HG02852 (cell line): Measurements from ENCODE around the gene COX19.
"Not testable (repeated sequence)": the region's sequence is repeated elsewhere in the genome, so short reads cannot be mapped to it uniquely, and the experiment has no call there.

Experiments
- ATAC-seq: cut with Tn5 transposase; IDR thresholded peaks from one replicate; pipeline ENCODE4 v1.9.1; 2021; ENCODE audit warnings: mild to moderate bottlenecking, moderate library complexity; ENCODE audit not compliant: unreplicated experiment

Gene COX19

DNA sequence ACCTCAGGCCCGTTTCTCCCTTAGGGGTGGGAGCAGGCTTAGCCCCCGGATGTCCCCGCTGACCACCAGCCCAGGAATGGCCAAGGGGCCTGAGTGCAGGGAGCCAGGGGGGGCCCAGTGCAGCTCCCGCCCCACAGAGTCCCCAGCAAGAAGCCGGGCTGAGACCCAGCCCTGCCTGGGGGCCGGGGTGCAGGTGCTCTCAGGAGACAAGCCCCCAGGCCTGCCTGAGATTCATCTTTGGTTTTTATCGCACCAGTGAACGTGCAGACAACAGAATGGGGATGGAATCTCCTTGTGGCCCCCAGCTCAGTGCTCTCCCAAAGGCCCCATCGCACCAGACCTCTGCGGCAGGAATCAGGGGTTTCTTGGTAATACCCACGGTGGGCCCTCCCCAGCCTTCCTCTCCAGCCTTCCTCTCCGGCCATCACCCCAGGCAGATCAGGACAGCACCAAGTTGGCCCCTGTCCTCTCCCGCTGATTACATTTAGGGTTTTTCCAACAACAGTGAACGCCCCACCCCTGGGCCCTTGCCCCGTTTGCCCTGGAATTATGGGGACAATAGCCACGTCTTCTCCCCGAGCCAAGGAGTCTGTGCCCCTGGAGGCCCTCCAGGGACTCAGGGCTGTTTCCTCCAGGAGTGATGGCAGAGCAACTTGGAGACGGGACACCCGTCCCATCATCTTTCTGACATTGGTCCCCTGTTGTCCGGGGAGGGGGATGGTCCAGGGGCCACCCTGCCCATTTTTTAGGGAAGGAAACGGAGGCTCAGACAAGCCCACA is 43.3 kb downstream of the COX19 start:
- no peak for ATAC-seq

- no peak for ATAC-seq
These were observed 44.2 kb downstream of the COX19 start for GRCh38 chr7:930975-931758.

DNA sequence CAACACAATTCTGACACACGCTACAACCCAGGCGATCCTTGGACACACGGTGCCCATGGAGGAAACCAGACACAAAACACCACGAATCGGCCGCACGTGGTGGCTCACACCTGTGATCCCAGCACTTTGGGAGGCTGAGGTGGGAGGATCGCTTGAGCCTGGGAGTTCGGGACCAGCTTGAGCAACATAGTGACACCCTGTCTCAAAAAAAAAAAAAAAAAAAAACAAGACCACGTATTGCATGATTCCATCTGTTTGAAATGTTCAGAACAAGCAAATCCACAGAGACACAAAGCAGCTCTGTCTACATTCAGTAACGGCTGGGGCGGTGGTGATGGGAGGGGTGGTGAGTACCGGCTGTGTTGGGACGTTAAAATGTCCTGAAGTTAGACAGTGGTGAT is 46.0 kb downstream of the COX19 start:
- ATAC-seq: no peak

DNA sequence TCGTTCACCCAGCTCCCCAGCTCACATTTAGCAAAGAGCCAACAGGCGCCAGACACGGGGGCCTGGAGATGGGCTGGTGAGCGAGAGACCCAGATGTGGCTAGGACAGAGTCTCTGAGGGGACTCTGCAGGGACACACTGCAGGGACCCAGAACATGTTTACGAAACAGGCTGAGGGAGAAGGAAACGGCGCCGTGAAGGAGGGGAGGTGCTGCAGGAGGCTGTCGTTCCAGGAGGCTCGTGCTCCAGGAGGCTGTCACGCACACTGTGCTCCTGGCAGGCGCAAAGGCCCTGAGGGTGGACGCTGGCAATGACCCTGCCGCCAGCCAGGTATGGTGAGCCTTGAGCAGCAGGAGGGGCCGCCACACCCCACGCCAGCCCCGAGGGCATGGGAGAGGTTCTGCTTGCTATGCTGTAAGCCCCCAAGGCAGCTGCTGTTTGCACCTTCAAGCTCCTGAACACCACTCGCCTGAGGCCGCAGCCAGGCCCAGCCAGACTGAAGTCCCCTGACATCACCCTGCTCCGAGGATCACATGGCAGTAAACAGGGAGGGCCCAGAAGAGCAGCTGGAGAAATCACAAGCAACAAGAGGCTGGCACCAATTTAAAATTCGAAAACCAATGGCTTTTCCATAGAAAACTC is 48.2 kb downstream of the COX19 start:
- ATAC-seq: no peak

DNA sequence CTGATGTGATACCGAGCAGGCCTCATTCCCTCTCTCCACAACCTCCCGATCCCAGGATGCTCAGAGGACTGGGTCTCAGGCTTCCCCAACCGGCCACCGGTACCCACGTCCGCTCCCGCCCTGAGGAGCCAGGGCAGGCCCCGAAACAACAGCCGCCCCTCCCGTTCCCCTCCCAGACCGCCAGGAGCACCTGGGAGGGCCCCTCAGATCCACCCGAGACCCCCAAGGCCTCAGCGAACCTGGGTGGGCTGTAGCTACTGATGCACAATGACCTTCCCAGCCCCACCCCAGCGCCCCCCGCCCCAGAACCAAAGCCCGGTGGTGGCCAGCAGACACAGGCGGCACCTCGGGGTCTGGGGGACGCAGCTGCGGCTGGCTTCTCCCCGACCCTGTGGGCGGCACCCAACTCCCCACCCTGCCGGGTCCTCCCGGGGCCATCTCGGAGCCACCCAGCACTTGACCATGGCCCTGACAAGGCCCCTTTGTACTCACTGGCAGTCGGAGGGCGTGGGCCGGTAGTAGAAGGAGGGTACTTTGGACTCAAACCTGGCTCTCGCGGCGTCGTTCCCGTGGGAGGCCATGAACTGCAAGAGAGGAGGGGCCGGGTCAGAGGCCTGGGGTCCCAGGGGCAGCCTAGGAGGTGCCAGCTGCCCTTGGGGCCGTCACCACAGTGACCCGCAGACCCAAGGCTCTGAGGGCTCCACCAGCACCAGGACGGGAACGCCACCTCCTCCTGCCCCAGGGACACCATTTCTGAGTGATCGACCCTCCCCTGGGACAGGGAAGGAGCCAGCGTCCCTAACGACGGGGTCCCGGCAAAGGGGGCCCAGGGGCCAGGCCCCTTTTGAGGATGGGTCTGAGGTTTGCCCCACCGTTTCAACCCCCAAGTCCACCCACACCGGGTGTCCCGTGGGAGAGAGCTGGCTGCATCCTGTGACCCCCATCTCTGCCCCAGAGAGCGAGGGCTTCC is 49.0 kb downstream of the COX19 start:
- ATAC-seq: no peak

GRCh38 chr7:925601-926000 is 49.7 kb downstream of the COX19 start:
- no peak for ATAC-seq

DNA sequence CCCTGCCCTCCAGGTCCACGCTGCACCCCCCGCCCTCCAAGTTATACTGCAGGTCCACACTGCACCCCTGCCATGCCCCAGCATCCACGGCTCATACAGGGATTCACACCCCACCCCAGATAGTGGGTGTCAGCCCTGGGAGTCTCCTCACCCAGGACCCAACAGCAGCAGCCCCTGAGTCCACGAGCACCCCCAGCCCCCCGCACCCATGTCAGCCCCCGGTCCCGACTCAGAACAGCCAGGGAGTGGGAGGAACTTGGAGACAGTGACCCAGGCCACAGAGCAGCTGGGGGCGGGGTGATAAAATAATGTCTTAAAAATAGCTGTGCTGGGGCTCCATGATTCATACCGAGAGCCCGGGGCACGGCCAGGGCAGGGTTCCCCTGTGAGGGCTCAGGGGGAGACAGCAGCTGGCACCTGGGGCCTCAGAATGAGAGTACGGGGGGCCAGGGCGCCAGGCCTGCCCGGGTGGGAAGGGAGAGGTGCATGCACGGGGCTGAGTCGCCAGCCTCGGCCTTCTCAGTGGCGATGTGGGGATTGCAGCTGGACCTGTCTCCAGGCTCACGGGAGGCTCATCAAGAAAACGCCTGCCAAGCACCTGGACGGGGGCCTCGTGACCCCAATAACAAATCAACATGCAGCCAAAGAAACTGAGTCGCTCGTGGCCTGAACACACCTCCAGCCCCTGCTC is 50.7 kb downstream of the COX19 start:
- peak; percentile 44 for ATAC-seq

- not testable (repeated sequence) for ATAC-seq
These were observed 51.3 kb downstream of the COX19 start for GRCh38 chr7:924042-924441.

DNA sequence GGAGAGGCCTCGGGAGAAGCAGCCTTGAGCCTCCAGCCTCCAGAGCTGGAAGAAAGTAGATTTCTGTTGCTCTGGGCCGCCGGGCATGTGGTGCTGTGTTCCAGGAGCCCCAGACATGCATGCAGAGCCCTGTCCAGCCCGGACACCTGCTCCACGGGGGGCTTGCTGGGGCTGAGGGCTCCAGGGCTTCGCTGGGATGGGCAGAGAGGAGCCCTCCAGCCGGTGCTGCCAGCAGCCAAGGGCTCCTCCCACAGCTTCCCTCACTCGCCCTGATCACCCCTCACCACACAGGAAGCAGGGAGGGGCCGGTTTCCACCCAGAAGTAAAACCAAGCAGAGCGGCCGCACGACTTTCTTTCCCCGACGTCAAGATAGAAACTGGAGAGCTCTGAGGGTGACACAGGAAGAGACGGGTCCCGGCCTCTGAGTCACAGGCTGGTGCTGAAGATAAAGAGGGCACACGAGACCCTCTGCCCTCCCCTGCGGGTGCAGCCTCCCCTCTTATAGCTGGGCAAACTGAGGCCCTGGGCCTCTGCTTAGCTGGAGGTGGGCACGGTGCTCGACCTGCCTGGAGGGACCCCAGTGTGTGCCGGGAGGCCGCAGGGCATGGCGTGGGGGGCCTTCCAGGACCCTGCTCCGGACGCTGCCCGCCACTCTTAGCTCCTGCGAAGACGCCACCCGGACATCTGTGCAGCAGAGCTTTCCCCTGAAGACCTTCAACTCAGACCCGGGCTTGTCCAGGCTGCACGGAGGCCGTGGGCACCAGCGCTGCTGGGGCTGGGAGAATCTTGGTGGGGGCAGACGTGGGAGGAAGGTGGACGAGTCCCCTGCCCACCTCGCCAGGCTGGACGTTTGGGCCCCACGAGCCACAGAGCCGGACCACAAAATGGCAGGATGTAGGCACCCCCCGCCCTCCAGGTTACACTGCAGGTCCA is 52.0 kb downstream of the COX19 start:
- peak; percentile 81 for ATAC-seq

- ATAC-seq: peak; percentile 3
These were observed 52.8 kb downstream of the COX19 start for GRCh38 chr7:922334-923107.

GRCh38 chr7:921581-922333 is 53.6 kb downstream of the COX19 start:
- no peak for ATAC-seq

DNA sequence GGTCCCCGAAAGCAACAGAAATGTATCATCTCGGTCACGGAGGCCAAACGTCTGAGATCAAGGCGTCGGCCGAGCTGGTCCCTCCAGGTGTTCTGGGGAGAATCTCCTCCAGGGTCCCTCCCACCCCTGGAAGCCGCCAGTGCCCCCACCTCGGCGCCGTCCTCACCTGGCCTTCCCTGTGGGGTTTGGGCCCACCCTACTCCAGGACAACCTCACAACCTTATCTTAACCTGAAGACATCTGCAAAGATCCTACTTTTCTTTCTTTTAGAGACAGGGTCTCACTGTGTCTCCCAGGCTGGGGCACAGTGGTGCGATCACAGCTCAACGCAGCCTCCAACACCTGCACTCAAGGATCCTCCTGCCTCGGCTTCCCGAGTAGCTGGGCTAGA is 54.3 kb downstream of the COX19 start:
- ATAC-seq: no peak

GRCh38 chr7:920351-921070 is 54.8 kb downstream of the COX19 start:
- ATAC-seq: no peak

DNA sequence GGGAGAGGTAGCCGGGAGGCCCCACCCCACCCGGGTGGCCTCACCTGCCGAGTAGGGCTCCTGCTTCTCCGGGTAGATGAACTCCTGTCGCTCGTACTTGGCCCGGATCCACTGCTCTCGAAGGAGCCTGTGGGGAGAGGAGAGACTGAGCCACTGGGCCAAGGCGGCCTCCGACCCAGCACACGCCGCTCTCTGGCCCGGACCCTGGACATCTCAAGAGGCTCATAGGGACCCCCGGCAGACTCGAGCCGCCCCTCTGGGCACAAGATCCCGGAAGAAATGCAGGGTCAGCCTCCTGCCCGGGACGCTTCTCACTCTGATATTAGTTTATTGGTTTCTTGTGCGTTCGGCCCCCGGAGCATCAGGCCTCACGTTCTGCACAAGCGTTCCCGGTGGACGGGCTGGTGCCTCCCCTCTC is 55.4 kb downstream of the COX19 start:
- no peak for ATAC-seq

DNA sequence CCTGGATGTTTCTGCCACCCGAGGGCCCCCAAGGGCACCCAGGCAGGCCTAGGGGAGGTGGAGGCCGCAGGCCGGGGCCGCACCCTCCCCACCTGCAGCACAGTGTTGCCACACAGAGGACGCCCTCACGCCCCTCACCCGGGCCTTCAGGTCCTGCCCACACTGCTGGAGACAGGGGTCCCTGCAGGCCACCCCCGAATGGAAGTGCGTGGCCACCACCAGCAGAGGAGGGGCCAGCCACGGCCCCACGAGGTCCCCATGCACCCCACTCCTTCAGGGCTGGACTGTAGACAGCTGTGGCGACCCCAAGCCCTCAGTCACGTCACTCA is 56.3 kb downstream of the COX19 start:
- no peak for ATAC-seq

GRCh38 chr7:918441-919113 is 56.8 kb downstream of the COX19 start:
- no peak for ATAC-seq

DNA sequence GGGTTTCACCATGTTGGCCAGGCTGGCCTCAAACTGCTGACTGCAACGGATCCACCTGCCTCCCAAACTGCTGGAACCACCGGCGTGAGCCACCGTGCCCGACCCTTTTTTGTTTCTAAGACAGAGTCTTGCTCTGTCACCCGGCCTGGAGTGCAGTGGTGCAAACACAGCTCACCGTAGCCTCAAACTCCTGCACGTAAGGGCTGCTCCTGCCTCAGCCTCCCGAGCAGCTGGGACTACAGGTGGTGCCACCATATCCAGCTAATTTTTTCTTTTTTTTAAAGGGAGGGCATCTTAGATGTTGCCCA is 57.3 kb downstream of the COX19 start:
- no peak for ATAC-seq
